Bronchial epithelial cell (primary cell): ENCODE data around the gene ITGB2. TPM values are rescaled to one million over a fixed set of nuclear protein-coding genes. Genes with fewer than 3 reads are reported as not detected.

Source experiments
- DNase-seq: peaks from one replicate; pipeline ENCODE4 v3.0.0-alpha.2; 2010; ENCODE audit warnings: low read depth
- FAIRE-seq: peaks from 2 replicates; lab custom pipeline; 2011; peaks lifted over from hg19 to GRCh38; lab: Jason Lieb, UNC
- H3K27me3 ChIP-seq: 2 replicates; pipeline ENCODE4 v1.5.1; 2011; ENCODE audit warnings: low read length; ENCODE audit not compliant: control insufficient read depth, insufficient read depth
- H3K36me3 ChIP-seq: 2 replicates; pipeline ENCODE4 v1.5.1; 2011; ENCODE audit warnings: low read length; ENCODE audit not compliant: control insufficient read depth, insufficient read depth
- H3K4me3 ChIP-seq: 2 replicates; pipeline ENCODE4 v1.5.1; 2011; ENCODE audit warnings: mild to moderate bottlenecking, low read depth, low read length, control low read depth
- total RNA-seq: library from RNA; depleted of rRNA; stranded (reverse); fragments of >200 nt; gene quantifications from 2 replicates; pipeline ENCODE4 v1.2.1, GENCODE V29; 2014
- TF ChIP-seq, protein P1 (sequence below): IDR thresholded peaks from 2 replicates; pipeline ENCODE4 v1.5.1; 2011; ENCODE audit warnings: mild to moderate bottlenecking, moderate library complexity, low read length, control low read depth, inconsistent platforms; ENCODE audit not compliant: insufficient read depth, severe bottlenecking

Gene ITGB2
- total RNA-seq, 1 donor from 2014 or later, result 1.1 TPM

DNA sequence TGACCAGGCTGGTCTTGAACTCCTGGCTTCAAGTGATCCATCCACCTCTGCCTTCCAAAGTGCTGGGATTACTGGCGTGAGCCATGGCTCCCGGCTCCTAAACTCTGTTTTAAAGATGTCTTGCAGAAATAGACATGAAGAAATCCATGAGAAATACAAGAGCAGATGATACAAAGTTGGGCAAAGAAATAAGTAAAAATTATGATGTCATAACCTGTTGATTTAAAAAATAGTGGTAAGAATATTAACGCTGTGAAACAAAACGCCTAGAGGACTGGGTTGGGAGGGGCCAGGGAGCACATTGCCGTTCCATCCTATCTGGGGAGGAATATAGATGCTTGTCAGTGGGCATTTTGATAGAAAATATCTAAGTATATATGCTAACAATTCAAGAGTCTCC lies 1.2 kb upstream of the ITGB2 start:
- H3K36me3 ChIP-seq, result no peaks in the 10 kb centered on the region
- TF ChIP-seq, protein P1, sequence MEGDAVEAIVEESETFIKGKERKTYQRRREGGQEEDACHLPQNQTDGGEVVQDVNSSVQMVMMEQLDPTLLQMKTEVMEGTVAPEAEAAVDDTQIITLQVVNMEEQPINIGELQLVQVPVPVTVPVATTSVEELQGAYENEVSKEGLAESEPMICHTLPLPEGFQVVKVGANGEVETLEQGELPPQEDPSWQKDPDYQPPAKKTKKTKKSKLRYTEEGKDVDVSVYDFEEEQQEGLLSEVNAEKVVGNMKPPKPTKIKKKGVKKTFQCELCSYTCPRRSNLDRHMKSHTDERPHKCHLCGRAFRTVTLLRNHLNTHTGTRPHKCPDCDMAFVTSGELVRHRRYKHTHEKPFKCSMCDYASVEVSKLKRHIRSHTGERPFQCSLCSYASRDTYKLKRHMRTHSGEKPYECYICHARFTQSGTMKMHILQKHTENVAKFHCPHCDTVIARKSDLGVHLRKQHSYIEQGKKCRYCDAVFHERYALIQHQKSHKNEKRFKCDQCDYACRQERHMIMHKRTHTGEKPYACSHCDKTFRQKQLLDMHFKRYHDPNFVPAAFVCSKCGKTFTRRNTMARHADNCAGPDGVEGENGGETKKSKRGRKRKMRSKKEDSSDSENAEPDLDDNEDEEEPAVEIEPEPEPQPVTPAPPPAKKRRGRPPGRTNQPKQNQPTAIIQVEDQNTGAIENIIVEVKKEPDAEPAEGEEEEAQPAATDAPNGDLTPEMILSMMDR, result no peak
- FAIRE-seq, result no peak

DNA sequence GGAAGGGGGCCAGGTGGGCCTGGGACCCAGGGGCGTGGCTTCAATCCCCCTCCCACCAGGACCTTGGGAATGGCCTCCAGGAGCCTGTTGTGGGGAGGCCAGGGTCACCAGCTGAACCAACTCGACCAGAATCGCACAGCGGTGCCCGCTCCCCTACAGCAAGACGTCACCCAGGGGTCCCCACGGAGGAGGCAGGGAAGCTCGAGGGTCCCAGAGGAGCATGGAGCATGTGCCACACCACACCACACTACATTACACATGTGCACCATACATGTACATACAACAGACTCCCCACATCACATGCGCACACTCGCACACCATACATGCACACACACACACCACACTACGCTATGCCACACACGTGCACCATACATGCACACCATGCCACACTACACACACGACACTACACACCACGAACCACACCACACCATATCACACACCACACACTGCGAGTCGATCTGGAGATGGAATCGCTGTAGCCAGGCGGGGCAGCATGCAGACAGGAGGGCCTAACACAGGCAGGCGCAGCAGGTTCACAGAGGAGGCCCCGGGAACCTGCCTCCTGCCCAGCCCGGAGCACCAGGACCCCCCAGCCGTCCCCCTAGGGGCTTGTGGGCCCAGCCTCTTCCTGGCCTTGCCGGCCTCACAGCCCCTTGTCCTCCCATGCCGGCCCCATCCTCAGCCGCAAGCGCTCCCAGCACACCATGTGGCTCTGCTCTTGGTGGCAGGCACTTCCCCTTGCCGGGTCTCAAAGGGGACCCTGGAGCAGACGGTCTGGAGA lies 596 bp downstream of the ITGB2 start:
- DNase-seq (no peak), FAIRE-seq (no peak)
- H3K27me3 ChIP-seq, result no peaks in the 10 kb centered on the region
- H3K4me3 ChIP-seq, result no peak overlapping the region
- H3K36me3 ChIP-seq, result no peaks in the 10 kb centered on the region
- TF ChIP-seq, protein P1, result no peak

More for the DNA sequence above, 1.2 kb upstream of the ITGB2 start:
- no peak for DNase-seq
- no peaks in the 10 kb centered on the region for H3K27me3 ChIP-seq
- no peak overlapping the region for H3K4me3 ChIP-seq

DNA sequence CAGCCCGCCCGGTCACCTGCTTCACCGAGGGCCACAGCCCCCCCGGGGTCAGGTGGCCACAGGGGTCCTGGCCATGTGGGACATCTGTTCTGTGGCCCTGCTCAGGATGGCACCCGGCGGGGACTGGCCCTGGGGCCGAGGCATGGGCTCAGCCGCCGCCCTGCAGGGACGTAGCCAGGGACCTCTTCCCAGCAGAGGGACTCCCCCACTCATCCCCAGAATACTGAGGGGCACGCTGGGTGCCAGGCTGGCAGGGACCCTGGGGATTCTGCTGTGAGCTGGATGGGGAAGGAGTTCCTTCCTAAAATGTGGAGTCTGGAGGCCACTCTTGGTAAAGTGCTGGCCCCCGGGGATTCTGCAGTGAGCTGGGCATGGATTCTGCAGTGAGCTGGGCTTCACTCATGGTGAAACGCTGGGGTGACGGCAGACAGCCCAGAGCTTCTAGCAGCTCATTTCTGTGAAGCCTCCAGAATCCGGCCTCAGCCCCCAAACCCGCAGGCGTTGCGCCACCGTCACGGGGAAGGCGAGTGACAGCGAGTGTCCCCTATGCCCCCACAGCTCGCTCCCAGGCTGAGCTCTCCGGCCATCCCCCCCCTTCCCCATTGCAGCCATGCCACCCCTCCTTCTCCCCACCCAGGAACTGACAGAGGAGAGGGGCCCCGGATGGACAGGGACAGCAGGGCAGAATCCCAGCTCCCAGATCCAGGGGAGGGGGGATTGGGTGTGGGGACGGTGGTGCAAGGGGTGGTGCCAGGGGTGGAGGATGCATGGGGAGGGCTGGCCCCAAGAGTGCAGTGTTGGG lies 1.4 kb downstream of the ITGB2 start:
- TF ChIP-seq, protein P1, result no peak
- H3K36me3 ChIP-seq, result no peaks in the 10 kb centered on the region
- no peaks in the 10 kb centered on the region for H3K27me3 ChIP-seq
- FAIRE-seq (no peak), DNase-seq (no peak)
- H3K4me3 ChIP-seq, result no peak overlapping the region

DNA sequence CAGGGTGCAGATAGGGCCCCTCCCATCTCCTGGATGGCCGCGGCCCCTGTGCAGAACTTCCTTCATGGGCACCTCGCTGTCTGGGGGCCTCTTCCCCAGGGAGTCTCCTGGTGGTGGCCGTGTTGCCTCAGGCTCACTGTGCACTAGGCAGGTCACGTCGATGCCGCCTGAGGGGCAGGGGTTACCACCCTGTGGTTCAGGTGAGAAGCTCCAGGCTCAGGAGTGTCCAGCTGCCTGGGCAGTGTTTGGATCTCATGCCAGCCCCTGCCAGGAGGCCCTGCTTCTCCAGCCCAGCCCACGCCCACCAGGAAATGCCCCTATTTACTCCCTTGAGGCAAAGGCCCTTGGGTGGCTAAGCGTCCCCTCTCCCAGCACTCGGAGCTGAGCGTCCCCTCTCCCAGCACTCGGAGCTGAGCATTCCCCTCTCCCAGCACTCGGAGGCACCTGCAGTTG lies 2.1 kb downstream of the ITGB2 start:
- TF ChIP-seq, protein P1, result no peak
- Histone ChIP-seq H3K36me3 (no peaks in the 10 kb centered on the region), H3K4me3 (no peak overlapping the region), H3K27me3 (no peaks in the 10 kb centered on the region)
- DNase-seq (no peak), FAIRE-seq (no peak)

DNA sequence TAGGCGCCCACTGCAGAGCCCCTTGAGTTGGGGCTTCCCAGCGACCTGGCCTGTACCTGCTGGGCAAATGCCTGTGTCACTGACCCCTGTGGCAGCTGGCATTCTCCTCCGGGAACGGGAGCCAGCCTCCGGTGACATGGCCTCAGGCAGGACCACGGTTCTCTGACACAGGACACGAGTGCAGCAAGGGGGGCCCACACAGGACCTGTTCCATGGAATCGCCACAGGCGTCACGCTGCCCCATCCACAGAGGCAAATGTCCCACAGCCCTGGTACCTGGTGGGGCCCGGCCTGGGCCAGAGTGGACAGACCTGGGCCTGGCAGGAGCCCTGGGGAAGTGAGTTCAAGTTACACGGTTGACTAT lies 2.6 kb downstream of the ITGB2 start:
- TF ChIP-seq, protein P1, result no peak
- no peak overlapping the region for H3K4me3 ChIP-seq
- FAIRE-seq (no peak), DNase-seq (no peak)
- H3K36me3 ChIP-seq, result no peaks in the 10 kb centered on the region
- no peaks in the 10 kb centered on the region for H3K27me3 ChIP-seq
